ENCODE data around the gene FOXP1. TPM values are rescaled to one million over a fixed set of nuclear protein-coding genes. Genes with fewer than 3 reads are reported as not detected.

The FOXP1 gene
- total RNA-seq, 1 donor from 2014 or later, result 128 TPM

DNA sequence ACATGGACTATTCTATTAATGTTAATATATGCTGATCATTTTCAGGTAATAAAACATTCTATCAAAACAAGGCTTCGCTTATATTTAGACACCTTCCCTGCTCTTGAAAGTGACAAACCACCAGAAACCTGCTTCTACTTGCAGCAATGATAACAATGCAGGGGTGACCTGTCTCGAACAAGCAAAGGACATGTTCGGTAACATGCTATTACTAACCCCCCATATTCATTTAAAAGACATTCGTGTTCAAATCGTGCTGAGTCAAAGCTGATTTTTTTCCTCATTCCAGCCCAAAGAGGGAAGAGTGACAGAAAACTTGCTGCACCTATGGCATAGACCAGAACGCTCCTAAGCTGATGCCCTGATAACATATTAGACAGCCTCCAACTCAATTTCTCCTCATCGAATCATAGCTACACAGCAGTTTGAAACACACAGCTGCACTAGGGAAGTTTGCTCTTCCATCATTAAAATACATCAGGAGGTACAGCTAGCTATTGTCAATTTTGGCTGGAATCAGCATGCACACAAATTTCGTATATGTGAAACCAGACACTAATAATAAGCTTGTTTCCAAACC is 341.5 kb downstream of the FOXP1 start:
- no peak for DNase-seq (ENCODE audit: low spot score)

GRCh38 chr3:71241246-71241901 is 342.2 kb downstream of the FOXP1 start:
- no peak for DNase-seq (ENCODE audit: low spot score)

DNA sequence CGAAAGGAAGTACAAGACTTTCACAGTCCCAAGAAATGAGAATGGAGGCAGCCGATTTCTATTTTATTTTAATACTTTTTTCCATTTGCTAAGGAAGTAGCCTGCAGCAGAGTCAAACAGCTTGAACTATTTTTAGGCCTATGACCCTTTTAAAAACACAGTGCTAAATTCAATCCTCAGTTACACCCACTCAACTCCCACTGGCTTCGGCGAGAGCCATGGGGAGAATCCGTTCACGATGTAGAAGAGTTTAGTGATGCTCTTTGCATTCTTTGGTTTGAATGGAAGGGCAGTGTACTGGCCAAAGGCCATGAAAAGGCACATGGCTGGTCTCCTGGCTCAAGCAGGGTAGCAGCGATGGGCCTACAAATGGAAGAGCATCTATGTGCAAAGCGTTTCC is 343.5 kb downstream of the FOXP1 start:
- DNase-seq (ENCODE audit: low spot score), result no peak

DNA sequence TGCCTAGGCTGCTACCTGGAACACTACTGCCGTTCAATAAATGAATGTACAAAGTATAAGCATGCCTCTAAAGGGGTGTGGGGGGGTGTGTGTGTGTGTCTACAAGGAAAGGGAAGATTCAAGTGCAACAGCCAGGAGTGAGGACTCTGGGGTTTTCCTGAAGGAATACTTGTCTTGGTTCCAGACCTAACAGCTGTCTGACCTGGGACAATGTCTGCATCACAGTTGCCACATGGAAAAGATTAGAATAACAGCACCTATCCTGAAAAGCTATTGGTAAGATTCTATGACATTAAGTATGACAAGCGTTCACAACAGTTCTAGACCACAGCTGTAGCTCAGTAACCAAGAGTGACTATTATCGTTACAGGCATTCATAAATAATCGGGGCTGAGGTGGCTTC is 345.2 kb downstream of the FOXP1 start:
- no peak for DNase-seq (ENCODE audit: low spot score)

DNA sequence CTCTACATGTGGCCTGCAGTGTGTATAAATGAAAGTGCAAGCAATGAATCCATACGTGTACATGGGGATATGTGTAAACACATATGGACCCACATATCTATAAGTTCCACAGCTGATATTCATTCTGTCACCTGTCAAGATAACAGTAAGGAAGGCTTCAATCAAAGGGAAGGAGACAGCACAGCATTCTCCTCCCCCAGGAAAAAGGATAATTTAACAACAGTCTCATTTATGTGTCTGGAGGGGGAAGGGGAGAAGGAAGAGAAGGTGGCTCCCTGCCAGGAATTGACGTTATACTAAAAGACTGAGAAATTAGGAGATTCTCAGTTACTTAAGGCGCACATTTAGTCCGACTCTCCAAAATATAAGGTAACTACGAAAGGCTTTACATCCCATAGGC is 345.9 kb downstream of the FOXP1 start:
- DNase-seq (ENCODE audit: low spot score), result no peak

- no peak for DNase-seq (ENCODE audit: low spot score)
These were observed 347.7 kb downstream of the FOXP1 start for GRCh38 chr3:71235846-71236245.

GRCh38 chr3:71232895-71233294 is 350.6 kb downstream of the FOXP1 start:
- DNase-seq (ENCODE audit: low spot score), result no peak

GRCh38 chr3:71232175-71232679 is 351.3 kb downstream of the FOXP1 start:
- no peak for DNase-seq (ENCODE audit: low spot score)

DNA sequence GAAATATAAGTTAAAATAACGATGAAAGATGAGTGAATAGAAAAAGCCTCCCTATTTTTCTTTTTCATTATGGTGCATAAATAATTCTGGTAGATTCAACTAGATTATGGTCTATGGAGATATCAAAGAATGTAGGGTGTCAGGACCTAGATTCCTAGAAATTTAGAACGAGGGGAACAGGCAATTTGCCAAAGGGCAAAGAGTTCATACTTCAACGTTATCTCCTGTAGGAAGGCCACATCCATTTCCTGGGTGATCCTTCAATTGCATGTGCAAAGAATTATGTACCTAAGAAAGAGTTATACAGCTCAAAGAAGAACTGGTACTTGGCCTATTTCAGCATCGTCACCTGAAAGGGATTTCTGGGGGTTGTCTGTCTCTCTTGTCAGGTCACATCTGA is 351.8 kb downstream of the FOXP1 start:
- DNase-seq (ENCODE audit: low spot score), result no peak

- no peak for DNase-seq (ENCODE audit: low spot score)
These were observed 353.4 kb downstream of the FOXP1 start for GRCh38 chr3:71229905-71230657.

GRCh38 chr3:71228156-71228866 is 355.2 kb downstream of the FOXP1 start:
- DNase-seq (ENCODE audit: low spot score), result no peak

DNA sequence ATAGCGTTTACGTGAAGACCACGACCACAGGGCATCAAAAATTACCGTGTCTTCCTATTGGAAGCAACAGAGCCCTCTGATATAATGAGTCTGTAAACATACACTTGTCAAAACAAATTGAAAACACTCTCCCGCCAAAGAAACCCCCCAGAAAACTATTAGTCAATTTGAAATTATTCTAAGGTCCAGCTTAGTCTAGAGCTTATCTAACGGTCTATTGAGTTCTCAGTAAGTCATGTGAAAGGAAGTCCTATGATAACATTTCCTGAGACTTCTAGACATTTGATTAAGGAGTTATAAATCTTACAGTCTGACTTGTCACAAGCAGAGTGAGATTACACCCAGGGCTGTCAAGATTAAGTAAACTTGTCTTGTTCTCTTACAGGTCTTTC is 356.3 kb downstream of the FOXP1 start:
- no peak for DNase-seq (ENCODE audit: low spot score)

- no peak for DNase-seq (ENCODE audit: low spot score)
These were observed 356.8 kb downstream of the FOXP1 start for GRCh38 chr3:71226565-71227269.

DNA sequence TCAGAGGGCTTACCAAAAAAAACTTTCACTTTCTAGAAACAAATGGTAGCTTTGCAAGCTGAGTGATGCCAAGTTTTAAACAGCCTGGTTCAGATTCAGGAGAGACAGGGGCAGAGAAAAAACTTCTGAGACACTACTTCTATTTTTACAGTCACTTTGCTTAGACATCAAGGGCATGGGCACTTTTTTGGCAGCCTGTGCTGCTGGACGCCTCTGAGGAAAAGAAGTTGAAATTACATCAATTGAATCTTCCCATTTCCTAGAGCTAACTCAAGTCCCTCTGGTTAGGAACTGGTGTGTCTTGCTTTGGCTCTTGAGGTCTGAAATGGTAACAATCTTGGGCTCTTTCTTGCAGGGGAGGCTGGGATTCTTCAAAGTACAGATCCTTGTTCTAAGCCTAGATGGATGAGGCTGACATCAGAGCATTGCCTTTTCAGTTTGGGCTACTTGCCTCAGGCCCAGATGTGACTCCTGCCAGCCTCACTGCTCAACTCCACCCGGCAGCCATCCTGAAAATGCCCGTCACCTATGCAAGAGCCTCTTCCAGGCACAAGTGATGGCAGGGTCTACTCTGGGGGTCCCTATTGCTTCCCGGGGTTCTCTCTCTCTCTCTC is 357.5 kb downstream of the FOXP1 start:
- no peak for DNase-seq (ENCODE audit: low spot score)

DNA sequence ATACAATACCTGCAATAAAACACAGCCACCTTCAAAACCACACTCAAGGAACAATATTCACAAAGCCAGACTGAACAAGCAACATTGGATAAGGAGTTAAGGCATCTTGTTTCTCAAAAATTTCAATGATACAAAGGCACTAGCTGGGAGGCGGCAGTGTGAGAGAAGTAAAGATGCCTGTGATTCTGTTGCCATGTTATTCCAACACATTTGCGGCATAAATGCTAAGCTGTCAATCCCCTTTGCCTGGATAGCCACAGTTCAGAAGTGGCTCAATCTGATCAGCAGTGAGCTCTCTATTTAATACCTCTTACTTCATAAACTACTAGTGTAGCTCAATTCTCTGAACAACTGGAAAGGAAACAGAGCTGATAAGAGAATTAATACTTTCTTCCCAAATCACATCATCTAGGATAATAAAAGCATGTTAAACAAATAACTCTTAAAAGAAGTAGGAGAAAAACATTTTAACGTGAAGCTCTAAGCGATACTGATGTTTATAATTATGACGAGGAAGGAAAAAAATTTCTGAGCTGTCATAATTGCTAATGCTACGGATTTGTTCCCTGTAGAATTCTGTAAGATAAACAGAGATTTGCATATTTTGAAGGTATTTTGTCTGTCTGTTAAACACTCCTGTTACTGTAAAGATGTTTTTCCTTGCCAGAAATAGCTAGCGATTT is 358.4 kb downstream of the FOXP1 start:
- no peak for DNase-seq (ENCODE audit: low spot score)

- DNase-seq (ENCODE audit: low spot score), result no peak
These were observed 363.5 kb downstream of the FOXP1 start for GRCh38 chr3:71219744-71220638.

GRCh38 chr3:71218508-71218907 is 365.0 kb downstream of the FOXP1 start:
- no peak for DNase-seq (ENCODE audit: low spot score)

- no peak for DNase-seq (ENCODE audit: low spot score)
These were observed 365.8 kb downstream of the FOXP1 start for GRCh38 chr3:71217640-71218222.

DNA sequence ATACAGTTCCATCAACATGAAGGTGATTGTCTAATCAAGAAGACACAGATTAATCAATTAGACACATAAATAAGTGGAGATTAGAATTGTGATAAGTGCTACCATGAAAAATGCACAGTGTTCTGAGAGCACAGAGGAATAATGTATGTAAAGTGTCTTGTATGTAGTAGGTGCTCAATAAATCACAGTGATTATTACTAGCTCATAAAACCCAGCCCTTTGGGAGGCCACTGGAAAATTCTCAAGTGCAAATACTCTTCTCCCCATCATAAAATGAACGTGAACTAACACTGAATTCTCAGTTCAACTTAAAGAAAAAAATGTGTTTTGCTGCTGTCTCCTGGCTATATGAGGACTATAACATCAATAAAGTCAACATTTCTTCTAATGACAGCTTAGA is 368.2 kb downstream of the FOXP1 start:
- DNase-seq (ENCODE audit: low spot score), result no peak
